PFSK-1 (cell line): ENCODE results near the gene TMEM120B.

ENCODE experiments used
- POLR2AphosphoS5 ChIP-seq: IDR thresholded peaks from 2 replicates; pipeline ENCODE4 v1.6.1; 2012; ENCODE audit warnings: low read depth, mild to moderate bottlenecking, control low read depth, low read length, moderate library complexity
- SIN3A ChIP-seq: IDR thresholded peaks from 2 replicates; pipeline ENCODE4 v1.6.1; 2012; ENCODE audit warnings: mild to moderate bottlenecking, low read length, moderate library complexity, borderline replicate concordance; ENCODE audit not compliant: insufficient read depth
- TAF1 ChIP-seq: IDR thresholded peaks from 2 replicates; pipeline ENCODE4 v1.6.1; 2012; ENCODE audit warnings: low read length, control low read depth, borderline replicate concordance; ENCODE audit not compliant: insufficient read depth
- TF ChIP-seq, protein P1 (sequence below), 2 experiments: IDR thresholded peaks; 2 replicates each; pipeline versions ENCODE4 v1.6.1 to v1.8.0; 2011 to 2012; ENCODE audit warnings: low read depth in 2 of 2, low read length in 2 of 2, control low read depth in 1 of 2, inconsistent platforms in 1 of 2, mild to moderate bottlenecking in 1 of 2, moderate library complexity in 1 of 2; ENCODE audit not compliant: insufficient read depth in 1 of 2

DNA sequence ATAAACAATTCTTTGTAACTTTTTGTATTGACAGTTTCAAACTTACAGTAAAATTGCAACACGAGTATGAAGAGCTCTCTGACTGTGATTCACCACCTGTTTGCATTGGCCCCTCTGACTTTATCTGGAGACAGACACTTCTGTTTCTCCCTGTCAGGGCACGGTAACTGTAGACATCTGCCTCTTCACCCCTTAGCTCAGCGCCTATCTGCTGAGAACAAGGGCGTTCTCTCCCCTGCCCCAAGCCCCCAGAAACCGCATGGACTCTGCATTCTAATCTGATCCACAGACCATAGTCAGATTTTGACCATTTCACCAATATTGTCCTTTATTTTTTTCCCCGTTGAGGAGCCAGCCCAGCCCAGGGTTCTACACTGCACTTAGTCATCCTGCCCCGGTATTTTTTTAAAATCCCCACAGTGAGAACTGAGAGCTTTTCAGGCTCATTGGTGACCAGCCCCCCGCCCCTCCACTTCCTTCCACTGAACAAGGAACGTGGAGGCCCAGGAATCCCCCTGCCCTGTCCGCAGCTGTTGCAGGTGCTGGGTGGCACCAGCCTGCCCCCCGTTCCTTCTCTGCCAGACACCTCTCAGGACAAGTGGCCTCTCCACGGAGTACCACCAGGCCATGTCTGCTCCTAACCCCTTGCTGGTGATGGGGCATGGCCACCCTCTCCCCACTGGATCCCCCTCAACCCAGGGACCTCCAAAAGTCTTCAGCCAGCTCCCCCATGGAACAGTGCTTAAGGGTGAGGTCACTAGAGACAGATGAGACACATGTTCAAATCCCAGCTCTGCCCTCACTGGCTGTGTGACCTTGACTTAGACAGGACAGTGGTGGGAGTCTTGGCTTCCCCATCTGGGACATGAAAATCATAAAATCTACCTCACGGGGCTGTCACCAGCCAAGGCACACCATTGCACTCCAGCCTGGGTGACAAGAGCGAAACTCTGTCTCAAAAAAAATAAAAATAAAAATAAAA is 69.7 kb downstream of the TMEM120B start:
- TF ChIP-seq TAF1 (no peak), POLR2AphosphoS5 (no peak), SIN3A (no peak)
- TF ChIP-seq, protein P1, sequence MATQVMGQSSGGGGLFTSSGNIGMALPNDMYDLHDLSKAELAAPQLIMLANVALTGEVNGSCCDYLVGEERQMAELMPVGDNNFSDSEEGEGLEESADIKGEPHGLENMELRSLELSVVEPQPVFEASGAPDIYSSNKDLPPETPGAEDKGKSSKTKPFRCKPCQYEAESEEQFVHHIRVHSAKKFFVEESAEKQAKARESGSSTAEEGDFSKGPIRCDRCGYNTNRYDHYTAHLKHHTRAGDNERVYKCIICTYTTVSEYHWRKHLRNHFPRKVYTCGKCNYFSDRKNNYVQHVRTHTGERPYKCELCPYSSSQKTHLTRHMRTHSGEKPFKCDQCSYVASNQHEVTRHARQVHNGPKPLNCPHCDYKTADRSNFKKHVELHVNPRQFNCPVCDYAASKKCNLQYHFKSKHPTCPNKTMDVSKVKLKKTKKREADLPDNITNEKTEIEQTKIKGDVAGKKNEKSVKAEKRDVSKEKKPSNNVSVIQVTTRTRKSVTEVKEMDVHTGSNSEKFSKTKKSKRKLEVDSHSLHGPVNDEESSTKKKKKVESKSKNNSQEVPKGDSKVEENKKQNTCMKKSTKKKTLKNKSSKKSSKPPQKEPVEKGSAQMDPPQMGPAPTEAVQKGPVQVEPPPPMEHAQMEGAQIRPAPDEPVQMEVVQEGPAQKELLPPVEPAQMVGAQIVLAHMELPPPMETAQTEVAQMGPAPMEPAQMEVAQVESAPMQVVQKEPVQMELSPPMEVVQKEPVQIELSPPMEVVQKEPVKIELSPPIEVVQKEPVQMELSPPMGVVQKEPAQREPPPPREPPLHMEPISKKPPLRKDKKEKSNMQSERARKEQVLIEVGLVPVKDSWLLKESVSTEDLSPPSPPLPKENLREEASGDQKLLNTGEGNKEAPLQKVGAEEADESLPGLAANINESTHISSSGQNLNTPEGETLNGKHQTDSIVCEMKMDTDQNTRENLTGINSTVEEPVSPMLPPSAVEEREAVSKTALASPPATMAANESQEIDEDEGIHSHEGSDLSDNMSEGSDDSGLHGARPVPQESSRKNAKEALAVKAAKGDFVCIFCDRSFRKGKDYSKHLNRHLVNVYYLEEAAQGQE (IDR thresholded peaks at IDR 0.05; ENCODE audit: insufficient read depth in 1 of 2, low read depth in 2 of 2, low read length in 2 of 2): no peak
